GM23248 (cell line): Measurements from ENCODE around the gene LAMB1. TPM values are rescaled to one million over a fixed set of nuclear protein-coding genes. Genes with fewer than 3 reads are reported as not detected.

ENCODE experiments used
- DNase-seq: peaks from one replicate; pipeline ENCODE4 v3.0.0-alpha.2; 2015
- H2AFZ ChIP-seq: fragments of 200-600 bp; sonication (generic); 2 replicates; pipeline ENCODE4 v1.6.1; 2016; ENCODE audit warnings: antibody characterized with exemption
- H3F3A ChIP-seq: fragments of 200-600 bp; sonication (generic); 2 replicates; pipeline ENCODE4 v1.6.1; 2016; ENCODE audit warnings: mild to moderate bottlenecking, antibody characterized with exemption, mixed run types; ENCODE audit not compliant: insufficient read depth
- H3K27ac ChIP-seq: fragments of 200-600 bp; sonication (generic); 2 replicates; pipeline ENCODE4 v1.5.1; 2016; ENCODE audit warnings: mild to moderate bottlenecking
- H3K27me3 ChIP-seq: fragments of 200-600 bp; sonication (generic); replicated peaks from 2 replicates; pipeline ENCODE4 v1.6.1; 2016; ENCODE audit warnings: mild to moderate bottlenecking; ENCODE audit not compliant: insufficient read depth
- H3K36me3 ChIP-seq: fragments of 200-600 bp; sonication (generic); 2 replicates; pipeline ENCODE4 v1.6.1; 2016; ENCODE audit warnings: low read depth, mild to moderate bottlenecking
- H3K4me1 ChIP-seq: fragments of 200-600 bp; sonication (generic); 2 replicates; pipeline ENCODE4 v1.6.1; 2016; ENCODE audit warnings: mild to moderate bottlenecking; ENCODE audit not compliant: insufficient read depth
- H3K4me2 ChIP-seq: fragments of 200-600 bp; sonication (generic); one replicate; pipeline ENCODE4 v1.6.1; 2016; ENCODE audit warnings: mild to moderate bottlenecking; ENCODE audit not compliant: unreplicated experiment
- H3K4me3 ChIP-seq: fragments of 200-600 bp; sonication (generic); 2 replicates; pipeline ENCODE4 v1.5.1; 2016; ENCODE audit warnings: mild to moderate bottlenecking
- H3K79me2 ChIP-seq: fragments of 200-600 bp; sonication (generic); 2 replicates; pipeline ENCODE4 v1.6.1; 2016; ENCODE audit warnings: mild to moderate bottlenecking; ENCODE audit not compliant: insufficient read depth
- H3K9ac ChIP-seq: fragments of 200-600 bp; sonication (generic); 2 replicates; pipeline ENCODE4 v1.6.1; 2016; ENCODE audit warnings: mild to moderate bottlenecking
- H3K9me2 ChIP-seq: fragments of 200-600 bp; sonication (generic); 2 replicates; pipeline ENCODE4 v1.6.1; 2016; ENCODE audit warnings: mixed run types, mild to moderate bottlenecking, moderate library complexity; ENCODE audit not compliant: insufficient read depth
- H3K9me3 ChIP-seq: fragments of 200-600 bp; sonication (generic); one replicate; pipeline ENCODE4 v1.6.1; 2017; ENCODE audit warnings: low read depth
- H4K20me1 ChIP-seq: fragments of 200-600 bp; sonication (generic); 2 replicates; pipeline ENCODE4 v1.6.0; 2016; ENCODE audit not compliant: insufficient read depth
- EZH2 ChIP-seq: fragments of 200-600 bp; sonication (generic); IDR thresholded peaks from 2 replicates; pipeline ENCODE4 v1.6.1; 2018; ENCODE audit warnings: antibody characterized with exemption, mild to moderate bottlenecking; ENCODE audit not compliant: insufficient read depth, poor library complexity, severe bottlenecking
- EZH2phosphoT487 ChIP-seq: fragments of 200-600 bp; sonication (generic); IDR thresholded peaks from 2 replicates; pipeline ENCODE4 v1.6.1; 2018; ENCODE audit warnings: antibody characterized with exemption, moderate library complexity, mild to moderate bottlenecking, low read depth; ENCODE audit not compliant: insufficient read depth
- WGBS, 2 experiments: methylation state at CpG; one replicate each; pipeline ENCODE4 v1.1.6; 2015 to 2017; ENCODE audit warnings: low lambda C conversion rate in 2 of 2, low coverage in 1 of 2; ENCODE audit errors: missing lambda C conversion rate in 2 of 2; 5-methylcytosine and 5-hydroxymethylcytosine counted together
- in situ Hi-C: fragments of 300-500 bp; cut with MboI; formaldehyde crosslinking; loops from 2 replicates; pipeline ENCODE4 v1.15.0; 2020
- polyA plus RNA-seq: library from polyadenylated mRNA; unstranded; fragments of >200 nt; fragmentation: Nextera tagmentation; extraction: Ambion mirVana; gene quantifications from 2 replicates; pipeline ENCODE4 v1.2.1, GENCODE V29; 2016
- total RNA-seq: library from RNA; depleted of rRNA; stranded (reverse); fragments of >200 nt; shearing (Covaris generic); gene quantifications from 2 replicates; pipeline ENCODE4 v1.2.3, GENCODE V29; 2014; rRNA removed

The LAMB1 gene
- total RNA-seq (135 and 166 TPM in 2 replicates), polyA plus RNA-seq (107 and 108 TPM in 2 replicates)

- no peaks in the 10 kb centered on the region; the same call in 1 of the 2 replicates for H3K36me3 ChIP-seq
- H3K4me1 ChIP-seq: peaks cover 39% of the 10 kb centered on the region
- peak within 1 kb of the TSS; percentile 93 for H2AFZ ChIP-seq
- no peaks in the 10 kb centered on the region for H3K9me2 ChIP-seq
- WGBS, 2 experiments: 1 to 2% methylated on average over 54 to 75 of the region's 75 CpGs
- DNase-seq: peak; percentile 81
- peak within 1 kb of the TSS; percentile 82 for H3K9ac ChIP-seq
- in situ Hi-C loops: no loop called here
- H3K79me2 ChIP-seq: peaks cover 26% of the 10 kb centered on the region
- H3F3A ChIP-seq: peaks cover 46% of the 10 kb centered on the region
- H3K27ac ChIP-seq: peak within 1 kb of the TSS; percentile 48
- H3K4me3 ChIP-seq: peak within 1 kb of the TSS; percentile 98
- TF ChIP-seq EZH2phosphoT487: no peak
- TF ChIP-seq EZH2: no peak
- H3K27me3 ChIP-seq: no peaks in the 10 kb centered on the region
- H3K9me3 ChIP-seq: no peaks in the 10 kb centered on the region
- H4K20me1 ChIP-seq: no peaks in the 10 kb centered on the region
- peak within 1 kb of the TSS; percentile 96 for H3K4me2 ChIP-seq
These were observed at the start of gene LAMB1 for GRCh38 chr7:108002726-108003598. Gene LAMB1, minus strand, starts transcription at chr7:108003161. Its CDS starts 276 bp downstream, at chr7:108002885.

- no peaks in the 10 kb centered on the region for H3K79me2 ChIP-seq
- no peak overlapping the region for H3K4me3 ChIP-seq
- no peak overlapping the region for H3K27ac ChIP-seq
- no peaks in the 10 kb centered on the region for H3K9me3 ChIP-seq
- no peak overlapping the region for H3K4me2 ChIP-seq
- no peaks in the 10 kb centered on the region for H4K20me1 ChIP-seq
- H3K9me2 ChIP-seq: no peaks in the 10 kb centered on the region
- no peaks in the 10 kb centered on the region for H3K4me1 ChIP-seq
- WGBS, 2 experiments: 94 to 100% methylated on average over 1 of the region's 1 CpG
- no peaks in the 10 kb centered on the region for H3F3A ChIP-seq
- H3K9ac ChIP-seq: no peak overlapping the region
- H3K27me3 ChIP-seq: no peaks in the 10 kb centered on the region
- TF ChIP-seq EZH2 (no peak), EZH2phosphoT487 (no peak)
- no peak overlapping the region for H2AFZ ChIP-seq
- DNase-seq: peak; percentile 30
- no peaks in the 10 kb centered on the region for H3K36me3 ChIP-seq
- in situ Hi-C loops: no loop called here
These were observed 48.5 kb upstream of the LAMB1 start for GRCh38 chr7:108051454-108051853.

GRCh38 chr7:108049962-108050361 is 47.0 kb upstream of the LAMB1 start:
- in situ Hi-C loops: no loop called here
- Histone ChIP-seq H3K79me2 (no peaks in the 10 kb centered on the region), H3K4me2 (no peak overlapping the region), H3K4me1 (no peaks in the 10 kb centered on the region), H4K20me1 (no peaks in the 10 kb centered on the region), H3K27ac (no peak overlapping the region), H3K9me3 (no peaks in the 10 kb centered on the region), H3K9ac (no peak overlapping the region), H3K9me2 (no peaks in the 10 kb centered on the region), H2AFZ (no peak overlapping the region), H3K36me3 (no peaks in the 10 kb centered on the region), H3K4me3 (no peak overlapping the region), H3F3A (no peaks in the 10 kb centered on the region), H3K27me3 (no peaks in the 10 kb centered on the region)
- 92% methylated on average over 3 of the region's 3 CpGs for WGBS, 2 experiments
- TF ChIP-seq EZH2 (no peak), EZH2phosphoT487 (no peak)
- DNase-seq: no peak

GRCh38 chr7:108048422-108048821 is 45.5 kb upstream of the LAMB1 start:
- H4K20me1 ChIP-seq: no peaks in the 10 kb centered on the region
- in situ Hi-C loops: no loop called here
- no peaks in the 10 kb centered on the region for H3K27me3 ChIP-seq
- 0 out of 2 replicates have a peak, but pooled peaks cover 6% of the 10 kb centered on the region for H3K9me2 ChIP-seq
- WGBS, 2 experiments: 88 to 93% methylated on average over 3 of the region's 3 CpGs
- no peak for DNase-seq
- H3K79me2 ChIP-seq: no peaks in the 10 kb centered on the region
- H3K9ac ChIP-seq: no peak overlapping the region
- no peak overlapping the region for H2AFZ ChIP-seq
- no peak overlapping the region for H3K27ac ChIP-seq
- no peaks in the 10 kb centered on the region for H3K9me3 ChIP-seq
- no peaks in the 10 kb centered on the region for H3K4me1 ChIP-seq
- TF ChIP-seq EZH2phosphoT487 (no peak), EZH2 (no peak)
- H3K4me3 ChIP-seq: no peak overlapping the region
- H3K36me3 ChIP-seq: no peaks in the 10 kb centered on the region
- H3F3A ChIP-seq: no peaks in the 10 kb centered on the region
- no peak overlapping the region for H3K4me2 ChIP-seq
